Choroid plexus epithelial cell (primary cell): Measurements from ENCODE around the gene PRKN.

Experiments used
- DNase-seq: peaks from one replicate; pipeline ENCODE4 v3.0.0-alpha.2; 2010; ENCODE audit warnings: low read depth
- H3K4me3 ChIP-seq: 2 replicates; pipeline ENCODE4 v1.5.1; 2011; ENCODE audit warnings: low read depth, mild to moderate bottlenecking, control low read depth, low read length, moderate library complexity
- CTCF ChIP-seq: conservative IDR thresholded peaks from 2 replicates; pipeline ENCODE4 v1.5.1; 2011; ENCODE audit warnings: low read depth, mild to moderate bottlenecking, control low read depth, inconsistent platforms, low read length, moderate library complexity

Gene PRKN

GRCh38 chr6:162313922-162314660 is 413.5 kb downstream of the PRKN start:
- no peak for DNase-seq
- no peak for TF ChIP-seq CTCF
- no peak overlapping the region for H3K4me3 ChIP-seq

GRCh38 chr6:162307865-162308264 is 419.7 kb downstream of the PRKN start:
- no peak overlapping the region for H3K4me3 ChIP-seq
- DNase-seq = no peak
- no peak for TF ChIP-seq CTCF

- no peak for TF ChIP-seq CTCF
- H3K4me3 ChIP-seq = no peak overlapping the region
- no peak for DNase-seq
Observed at GRCh38 chr6:162306616-162307015, 420.9 kb downstream of the PRKN start.

DNA sequence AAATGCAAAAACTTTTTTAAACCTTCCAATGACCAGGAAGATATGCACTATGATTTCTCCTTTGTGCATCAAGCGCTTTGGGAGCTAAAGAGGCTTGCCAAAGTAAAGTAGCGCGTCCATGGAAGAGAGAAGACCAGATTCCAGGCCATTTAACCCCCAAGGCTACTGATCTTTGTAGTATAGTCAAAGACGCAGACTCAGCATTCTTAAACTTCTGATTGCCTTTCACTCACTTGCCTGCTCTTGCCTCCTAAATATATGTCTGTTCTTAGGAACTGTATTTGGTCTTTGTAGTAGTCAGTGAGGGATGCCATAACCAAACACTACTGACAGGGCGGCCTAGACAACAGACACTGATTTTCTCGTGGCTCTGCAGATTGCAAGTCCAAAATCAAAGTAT is 426.4 kb downstream of the PRKN start:
- no peak for TF ChIP-seq CTCF
- DNase-seq = no peak
- no peak overlapping the region for H3K4me3 ChIP-seq

DNA sequence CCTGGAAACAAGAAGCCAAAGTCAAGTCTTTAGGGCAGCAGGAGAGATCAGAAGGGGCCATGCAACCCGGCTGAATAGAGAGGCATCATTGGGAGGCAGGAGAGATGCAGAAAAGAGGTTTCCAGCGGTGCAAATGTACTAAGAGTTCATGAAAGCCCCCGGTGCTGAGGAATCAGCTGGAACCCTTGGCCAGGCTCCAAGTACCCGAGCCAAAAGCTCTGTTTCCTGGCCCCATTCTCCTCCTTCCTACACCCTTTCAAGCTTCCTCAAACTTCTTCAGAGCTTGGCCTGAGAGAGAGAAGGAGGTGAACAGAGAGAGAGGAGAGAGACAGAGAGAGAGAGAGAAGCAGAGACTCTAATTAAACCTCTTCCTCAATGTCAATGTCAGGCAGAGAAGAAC is 433.5 kb downstream of the PRKN start:
- no peak for TF ChIP-seq CTCF
- H3K4me3 ChIP-seq = no peak overlapping the region
- no peak for DNase-seq

DNA sequence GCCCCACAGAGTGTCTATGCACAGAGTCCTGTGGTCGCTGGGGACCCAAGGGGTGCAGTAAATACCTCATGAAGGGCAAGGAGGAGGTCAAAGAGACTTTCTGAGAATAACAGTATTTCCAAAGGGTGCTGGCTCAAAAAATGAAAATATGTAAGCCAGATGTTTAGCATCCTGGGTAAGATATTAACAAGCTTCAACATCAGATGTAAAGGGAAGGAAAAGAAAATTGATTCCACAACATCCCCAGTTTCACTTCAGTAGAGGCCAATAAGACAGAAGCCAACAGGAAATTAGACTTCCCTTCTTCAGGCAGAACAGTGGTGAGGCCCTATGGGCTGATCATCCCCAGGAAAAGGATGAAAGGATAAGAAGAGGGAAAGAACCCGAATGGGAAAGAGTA is 434.7 kb downstream of the PRKN start:
- no peak for DNase-seq
- H3K4me3 ChIP-seq = no peak overlapping the region
- TF ChIP-seq CTCF = no peak

- no peak for TF ChIP-seq CTCF
- no peak overlapping the region for H3K4me3 ChIP-seq
- DNase-seq = no peak
Observed at GRCh38 chr6:162290846-162291465, 436.6 kb downstream of the PRKN start.
